ENCODE measurements around the gene DSCAM. TPM values are rescaled to one million over a fixed set of nuclear protein-coding genes. Genes with fewer than 3 reads are reported as not detected.

Gene DSCAM
- total RNA-seq, 1 donor from 2014 or later = not detected

- peak; percentile 51 for DNase-seq (ENCODE audit: low spot score)
Observed at GRCh38 chr21:40386294-40386911, 460.6 kb downstream of the DSCAM start.

- no peak for DNase-seq (ENCODE audit: low spot score)
Observed at GRCh38 chr21:40385883-40386282, 461.1 kb downstream of the DSCAM start.

DNA sequence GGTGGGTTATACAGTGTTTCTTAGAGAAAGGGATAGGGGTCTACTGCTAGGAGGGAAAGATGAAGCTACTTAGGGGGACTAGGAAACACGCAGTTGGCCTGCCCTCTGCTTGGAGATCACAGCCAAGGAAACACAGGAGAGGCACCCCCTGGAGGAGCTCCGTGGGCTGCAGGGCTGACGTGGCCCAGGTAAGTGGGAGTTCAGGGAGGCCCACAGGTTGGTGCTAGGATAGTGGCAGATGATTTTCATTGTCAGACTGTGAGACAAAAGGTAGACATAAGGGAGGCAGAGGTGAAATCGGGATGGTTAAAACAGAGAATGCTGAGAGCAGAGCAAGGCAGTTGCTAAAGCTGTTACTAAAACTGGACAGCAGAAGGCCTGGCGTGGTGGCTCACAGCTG lies 463.0 kb downstream of the DSCAM start:
- no peak for DNase-seq (ENCODE audit: low spot score)

DNA sequence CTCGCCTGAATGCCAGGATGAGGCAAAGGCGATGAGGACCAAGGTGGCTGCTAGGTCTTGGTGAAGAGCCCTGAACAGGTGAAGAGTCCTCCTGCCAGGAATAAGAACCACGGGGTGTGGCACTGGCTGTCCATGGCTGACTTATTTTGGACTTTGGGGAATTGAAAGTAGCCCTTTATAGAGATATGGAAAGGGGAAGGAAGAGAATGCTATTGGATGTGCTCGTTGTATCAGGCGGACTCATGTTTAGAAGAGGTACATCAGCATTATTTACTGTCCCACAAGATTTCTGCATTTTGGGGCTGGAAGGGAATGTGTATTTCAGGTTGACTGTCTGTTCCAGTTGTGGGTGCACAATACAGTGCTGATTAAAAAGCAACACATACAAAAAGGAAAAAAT lies 465.8 kb downstream of the DSCAM start:
- no peak for DNase-seq (ENCODE audit: low spot score)

- no peak for DNase-seq (ENCODE audit: low spot score)
Observed at GRCh38 chr21:40379881-40380810, 466.8 kb downstream of the DSCAM start.

DNA sequence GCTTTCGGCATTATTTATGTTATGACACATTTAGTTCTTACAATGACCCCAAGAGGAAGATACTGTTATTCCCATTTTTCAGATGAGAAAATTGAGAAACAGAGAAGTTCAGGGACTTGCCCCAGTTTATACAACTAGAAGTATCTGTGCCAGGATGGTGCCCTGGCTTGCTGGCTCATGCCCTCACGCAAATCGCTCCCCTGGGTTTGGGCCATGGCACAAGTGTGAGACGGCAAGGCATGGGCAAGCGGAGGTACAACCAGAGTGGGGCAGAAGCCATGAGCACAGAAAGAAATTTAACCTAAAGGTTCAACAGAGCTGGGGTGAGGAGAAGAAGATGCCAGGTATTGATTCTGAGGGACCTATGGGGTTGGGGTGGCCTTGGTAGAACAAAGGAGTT lies 469.8 kb downstream of the DSCAM start:
- no peak for DNase-seq (ENCODE audit: low spot score)

- DNase-seq (ENCODE audit: low spot score) = no peak
Observed at GRCh38 chr21:40373761-40374160, 473.2 kb downstream of the DSCAM start.

- no peak for DNase-seq (ENCODE audit: low spot score)
Observed at GRCh38 chr21:40372506-40372905, 474.5 kb downstream of the DSCAM start.

GRCh38 chr21:40371329-40371728 lies 475.6 kb downstream of the DSCAM start:
- DNase-seq (ENCODE audit: low spot score) = no peak

- no peak for DNase-seq (ENCODE audit: low spot score)
Observed at GRCh38 chr21:40356644-40357043, 490.3 kb downstream of the DSCAM start.

GRCh38 chr21:40355076-40355475 lies 491.9 kb downstream of the DSCAM start:
- no peak for DNase-seq (ENCODE audit: low spot score)

DNA sequence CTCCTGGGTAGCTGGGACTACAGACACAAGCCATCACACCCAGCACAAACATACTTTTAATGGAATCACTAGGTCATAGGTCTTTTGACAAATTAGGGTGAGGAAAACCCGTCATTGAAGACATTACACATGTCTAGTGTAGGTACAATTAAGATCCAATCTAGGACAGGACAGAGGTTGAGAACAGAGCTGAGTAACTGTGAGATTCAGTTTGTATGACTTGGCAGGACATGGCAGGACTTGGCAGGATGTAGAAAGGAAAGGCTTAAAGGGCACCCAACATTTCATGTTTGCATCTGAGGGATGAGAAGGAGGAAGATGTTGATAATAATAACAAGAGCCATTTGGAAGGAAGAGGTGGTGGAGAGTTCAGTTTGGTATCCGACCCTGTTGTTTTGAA lies 496.0 kb downstream of the DSCAM start:
- DNase-seq (ENCODE audit: low spot score) = no peak

DNA sequence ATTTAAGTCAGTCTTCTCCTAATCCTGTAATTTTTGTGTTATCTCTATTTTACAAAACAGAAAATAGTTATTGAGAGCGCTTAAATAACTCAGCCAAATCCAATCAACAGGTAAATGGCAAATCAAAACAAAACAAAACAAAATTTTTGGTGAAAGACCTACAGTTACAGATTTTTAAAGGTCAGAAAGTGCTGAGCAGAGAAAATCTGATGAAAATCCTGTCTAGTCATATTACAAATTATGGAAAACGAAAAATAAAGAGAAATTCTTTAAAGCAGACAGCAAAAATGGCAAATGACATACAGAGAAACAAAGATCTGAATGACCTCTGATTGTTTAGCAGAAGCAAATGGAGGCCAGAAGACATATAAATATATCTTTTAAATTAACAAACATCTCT lies 497.4 kb downstream of the DSCAM start:
- no peak for DNase-seq (ENCODE audit: low spot score)

GRCh38 chr21:40345711-40346321 lies 501.1 kb downstream of the DSCAM start:
- no peak for DNase-seq (ENCODE audit: low spot score)

GRCh38 chr21:40340357-40340756 lies 506.6 kb downstream of the DSCAM start:
- DNase-seq (ENCODE audit: low spot score) = no peak

DNA sequence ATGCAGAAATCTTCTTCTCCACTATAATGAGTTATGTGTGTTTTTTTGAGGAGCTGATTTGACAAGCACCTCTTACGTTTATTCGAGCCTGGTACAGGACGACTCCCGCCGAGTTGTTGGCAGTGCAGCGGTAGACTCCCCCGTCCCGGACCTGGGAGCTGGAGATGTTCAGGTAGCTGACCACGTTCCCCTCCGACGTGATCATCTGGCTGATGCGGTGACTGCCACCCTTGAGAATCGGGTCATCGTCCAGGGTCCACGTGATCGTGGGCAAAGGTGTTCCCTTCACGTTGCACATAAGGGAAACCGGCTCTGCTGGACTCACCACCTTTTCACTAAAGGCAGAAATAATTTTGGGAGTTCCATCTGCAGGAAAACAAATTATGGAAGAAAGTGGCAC lies 507.9 kb downstream of the DSCAM start:
- no peak for DNase-seq (ENCODE audit: low spot score)

DNA sequence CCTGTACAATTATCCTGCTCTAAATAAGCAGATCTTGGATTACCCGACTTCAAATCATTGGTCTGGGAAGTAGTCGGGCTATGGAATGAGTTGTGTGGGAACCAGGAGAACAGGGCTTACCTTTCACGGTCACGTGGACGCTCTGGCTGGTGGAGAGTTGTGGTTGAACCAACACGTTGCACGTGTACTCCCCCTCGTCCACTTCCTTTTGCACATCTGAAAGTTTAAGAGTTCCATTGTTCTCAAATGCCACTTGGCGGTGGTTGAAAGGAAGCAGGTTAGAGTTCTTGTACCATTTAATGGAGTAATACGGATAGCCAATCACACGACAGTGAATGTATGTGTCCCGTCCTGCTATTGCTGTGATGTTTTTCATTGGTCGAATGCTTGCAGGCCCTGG lies 509.0 kb downstream of the DSCAM start:
- no peak for DNase-seq (ENCODE audit: low spot score)

- DNase-seq (ENCODE audit: low spot score) = no peak
Observed at GRCh38 chr21:40335704-40336103, 511.3 kb downstream of the DSCAM start.

DNA sequence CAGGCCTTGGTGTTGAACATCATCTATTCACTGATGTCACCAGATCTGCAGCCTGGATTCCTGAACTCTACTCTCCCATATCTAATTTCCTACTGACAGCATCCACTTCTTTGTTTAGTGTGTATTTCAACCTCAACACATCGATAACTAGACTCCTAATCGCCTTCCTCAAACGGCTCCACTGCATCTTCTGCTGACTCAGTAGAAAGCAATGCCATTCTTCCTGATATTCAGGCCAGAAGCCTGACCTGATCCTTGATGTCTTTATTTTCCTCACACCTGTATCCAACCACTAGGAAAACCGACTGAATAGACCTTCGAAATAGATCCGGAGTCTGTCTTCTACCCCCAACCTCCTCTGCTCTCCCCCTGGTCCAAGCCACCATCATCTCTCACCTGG lies 512.8 kb downstream of the DSCAM start:
- DNase-seq (ENCODE audit: low spot score) = no peak

- DNase-seq (ENCODE audit: low spot score) = no peak
Observed at GRCh38 chr21:40333731-40334130, 513.2 kb downstream of the DSCAM start.

DNA sequence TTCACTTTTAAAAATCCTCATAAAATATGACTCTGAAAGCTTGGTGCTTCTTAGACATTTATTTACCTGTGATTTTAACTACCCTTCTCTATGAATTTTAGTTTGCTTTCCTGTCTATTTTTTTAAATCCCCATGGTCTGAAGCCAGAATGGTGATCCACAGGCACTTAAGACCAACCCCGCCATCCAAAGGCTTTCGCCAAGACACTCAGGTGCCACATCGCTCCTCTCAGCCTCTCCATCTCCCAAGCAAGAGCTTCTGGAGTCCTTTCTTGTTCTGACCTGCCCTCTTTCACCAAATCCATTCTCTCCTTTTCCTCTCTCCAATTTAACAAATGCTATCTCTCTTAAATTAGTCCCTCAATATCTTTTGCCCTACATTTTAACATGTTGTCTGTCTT lies 515.2 kb downstream of the DSCAM start:
- no peak for DNase-seq (ENCODE audit: low spot score)

GRCh38 chr21:40331172-40331571 lies 515.8 kb downstream of the DSCAM start:
- no peak for DNase-seq (ENCODE audit: low spot score)

GRCh38 chr21:40324389-40324788 lies 522.6 kb downstream of the DSCAM start:
- no peak for DNase-seq (ENCODE audit: low spot score)

All from ureter (tissue), 1 donor.